Ascending aorta (tissue), 2 donors: ENCODE results near the gene TCP1. TPM values are rescaled to one million over a fixed set of nuclear protein-coding genes. Genes with fewer than 3 reads are reported as not detected.
A peak's percentile ranks its signal among the peaks of the same experiment; 100 is the strongest.

Source experiments
- DNase-seq, 2 donors: peaks; one replicate each; pipeline ENCODE4 v3.0.0-alpha.2; 2019; ENCODE audit warnings: low spot score in 2 of 2
- H3K27ac ChIP-seq, 2 donors: fragments of 200-600 bp; sonication (generic); one replicate each; pipeline ENCODE4 v1.5.1; 2016 to 2017; ENCODE audit warnings: mild to moderate bottlenecking in 1 of 2
- H3K27me3 ChIP-seq: fragments of 200-600 bp; sonication (generic); one replicate; pipeline ENCODE4 v1.5.1; 2017
- H3K36me3 ChIP-seq, 2 donors: fragments of 200-600 bp; sonication (generic); one replicate each; pipeline ENCODE4 v1.5.1; 2016
- H3K4me1 ChIP-seq, 2 donors: fragments of 200-600 bp; sonication (generic); one replicate each; pipeline ENCODE4 v1.5.1; 2016 to 2017; ENCODE audit warnings: mild to moderate bottlenecking in 1 of 2
- H3K4me3 ChIP-seq, 2 donors: fragments of 200-600 bp; sonication (generic); one replicate each; pipeline ENCODE4 v1.5.1; 2016 to 2017; ENCODE audit warnings: mild to moderate bottlenecking in 1 of 2
- H3K9me3 ChIP-seq, 2 donors: fragments of 200-600 bp; sonication (generic); one replicate each; pipeline ENCODE4 v1.5.1; 2016
- CTCF ChIP-seq, 3 experiments: fragments of 200-600 bp in 2 of 3; fragments of 450-650 bp in 1 of 3; sonication (generic) in 2 of 3; IDR thresholded peaks; one replicate each; pipeline ENCODE4 v1.5.1; 2016 to 2019; ENCODE audit warnings: antibody characterized with exemption in 3 of 3, mild to moderate bottlenecking in 1 of 3, moderate library complexity in 1 of 3
- intact Hi-C: fragments of 100-400 bp; cut with DNase I; formaldehyde crosslinking; loops from one replicate; pipeline ENCODE4 v1.15.1; 2023
- total RNA-seq: library from RNA; depleted of rRNA; stranded (reverse); fragments of >200 nt; gene quantifications from one replicate; pipeline ENCODE4 v1.1.0, GENCODE V29; 2016

The TCP1 gene
- total RNA-seq: 46.7 TPM

GRCh38 chr6:159789377-159790148 is at the start of gene TCP1:
TSS of gene TCP1 (minus strand) at chr6:159789602. CDS start at chr6:159789468, 134 bp downstream.
- Histone ChIP-seq H3K36me3 (peaks cover 7 to 33% of the 10 kb centered on the region in 2 donors), H3K9me3 (no peaks in the 10 kb centered on the region), H3K4me1 (peaks cover 11 to 36% of the 10 kb centered on the region in 2 donors), H3K27me3 (no peaks in the 10 kb centered on the region), H3K27ac (peak within 1 kb of the TSS; percentile 93 to 98), H3K4me3 (peak within 1 kb of the TSS; percentile 68 to 85)
- peak in 1 of 3 experiments; percentile 7 for TF ChIP-seq CTCF (IDR thresholded peaks at IDR 0.05)
- intact Hi-C loops: loop anchor here (1.0 to 5.0 kb wide), 7 partner anchors 27 to 153 kb away; partner anchors contain the start of genes ACAT2 and WTAP
- peak; percentile 98 to 100 for DNase-seq

- intact Hi-C loops: no loop called here
- no peaks in the 10 kb centered on the region for H3K36me3 ChIP-seq
- peaks cover 3 to 25% of the 10 kb centered on the region in 2 donors for H3K4me1 ChIP-seq
- H3K4me3 ChIP-seq: no peak overlapping the region
- no peaks in the 10 kb centered on the region for H3K9me3 ChIP-seq
- TF ChIP-seq CTCF (IDR thresholded peaks at IDR 0.05): no peak
- H3K27ac ChIP-seq: no peak overlapping the region
- no peak for DNase-seq
- no peaks in the 10 kb centered on the region for H3K27me3 ChIP-seq
Measured at GRCh38 chr6:159838020-159838744, 48.8 kb upstream of the TCP1 start.

- Histone ChIP-seq H3K36me3 (no peaks in the 10 kb centered on the region), H3K27ac (peak overlapping the region in 1 of 2 donors; percentile 80), H3K9me3 (no peaks in the 10 kb centered on the region), H3K4me3 (no peak overlapping the region), H3K27me3 (no peaks in the 10 kb centered on the region), H3K4me1 (peaks cover 3 to 26% of the 10 kb centered on the region in 2 donors)
- intact Hi-C loops: no loop called here
- no peak for DNase-seq
- no peak for TF ChIP-seq CTCF (IDR thresholded peaks at IDR 0.05)
Measured at GRCh38 chr6:159837511-159837910, 48.1 kb upstream of the TCP1 start.

GRCh38 chr6:159836718-159837490 is 47.5 kb upstream of the TCP1 start:
- Histone ChIP-seq H3K4me3 (peak overlapping the region; percentile 18 to 52), H3K9me3 (no peaks in the 10 kb centered on the region), H3K27ac (peak overlapping the region; percentile 74 to 80), H3K4me1 (peaks cover 3 to 26% of the 10 kb centered on the region in 2 donors), H3K36me3 (no peaks in the 10 kb centered on the region), H3K27me3 (no peaks in the 10 kb centered on the region)
- no peak for TF ChIP-seq CTCF (IDR thresholded peaks at IDR 0.05)
- intact Hi-C loops: loop anchor here (1.0 kb wide), 1 partner anchor 48 kb away; the partner anchor contains the start of gene TCP1
- DNase-seq: no peak

- intact Hi-C loops: no loop called here
- H3K27me3 ChIP-seq: no peaks in the 10 kb centered on the region
- H3K4me1 ChIP-seq: peaks cover 3 to 26% of the 10 kb centered on the region in 2 donors
- H3K4me3 ChIP-seq: no peak overlapping the region
- TF ChIP-seq CTCF (IDR thresholded peaks at IDR 0.05): no peak
- no peaks in the 10 kb centered on the region for H3K36me3 ChIP-seq
- no peak overlapping the region for H3K27ac ChIP-seq
- H3K9me3 ChIP-seq: no peaks in the 10 kb centered on the region
- no peak for DNase-seq
Measured at GRCh38 chr6:159833997-159834603, 44.7 kb upstream of the TCP1 start.
